CD4-positive, alpha-beta T cell treated with Interleukin-6 at 100 ng/mL for 8 hours (primary cell): ENCODE data around the gene HECTD3.
"Not testable (repeated sequence)": the region's sequence is repeated elsewhere in the genome, so short reads cannot be mapped to it uniquely, and the experiment has no call there.

Experiments used
- DNase-seq: peaks from one replicate; pipeline ENCODE4 v3.0.0-alpha.2; 2020; ENCODE audit warnings: mixed read lengths, low spot score

Gene HECTD3

DNA sequence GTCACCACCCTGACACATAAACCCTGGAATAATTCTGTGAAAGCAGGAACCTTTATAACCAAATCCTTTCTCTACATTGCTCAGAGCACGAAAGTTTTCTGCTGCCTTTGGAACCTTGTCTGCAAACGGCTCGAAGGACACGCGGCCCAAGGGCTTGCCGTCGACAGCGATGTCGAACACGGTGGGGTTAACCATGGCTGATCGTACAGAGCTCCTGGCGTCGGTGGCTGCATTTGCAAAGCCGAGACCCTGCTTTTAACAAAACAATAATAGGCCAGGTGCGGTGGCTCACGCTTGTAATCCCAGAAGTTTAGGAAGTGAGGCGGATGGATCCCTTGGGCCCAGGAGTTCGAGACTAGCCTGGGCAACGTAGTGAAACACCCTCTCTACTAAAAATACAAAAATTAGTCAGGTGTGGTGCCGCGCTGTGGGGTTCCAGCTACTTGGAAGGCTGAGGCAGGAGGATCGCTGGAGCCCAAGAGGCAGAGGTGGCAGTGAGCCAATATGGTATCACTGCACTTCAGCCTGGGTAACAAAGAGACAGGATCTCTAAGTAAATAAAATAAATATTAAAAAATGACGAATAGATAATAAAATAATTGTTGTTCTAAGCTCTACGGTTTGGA, 22.5 kb downstream of the HECTD3 start:
- no peak for DNase-seq

DNA sequence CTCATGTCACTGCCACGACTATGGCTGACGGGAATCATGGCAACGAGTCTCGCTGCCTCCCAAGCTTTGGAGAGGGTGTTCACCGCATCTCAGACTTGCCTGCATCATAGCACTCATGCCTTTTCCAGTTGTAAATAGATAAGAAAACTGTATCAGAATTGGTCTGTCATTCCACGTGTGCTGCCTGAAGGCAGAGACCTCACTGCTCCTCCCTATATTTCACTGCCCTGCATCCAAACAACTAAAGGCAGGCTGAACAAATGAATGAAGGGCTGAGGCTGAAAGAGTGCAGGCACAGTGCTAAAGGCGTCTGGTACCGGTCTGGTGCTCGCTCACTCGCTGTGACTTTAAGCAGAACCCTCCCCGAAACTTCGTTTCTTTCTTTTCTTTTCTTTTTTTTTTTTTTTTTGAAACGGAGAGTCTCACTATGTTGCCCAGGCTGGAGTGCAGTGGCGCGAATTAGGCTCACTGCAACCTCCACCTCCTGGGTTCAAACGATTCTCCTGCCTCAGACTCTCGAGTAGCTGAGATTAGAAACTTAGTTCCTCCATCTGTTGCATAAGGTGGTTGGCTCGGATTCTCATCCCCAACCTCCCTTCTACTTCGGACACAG, 25.3 kb downstream of the HECTD3 start:
- no peak for DNase-seq

DNA sequence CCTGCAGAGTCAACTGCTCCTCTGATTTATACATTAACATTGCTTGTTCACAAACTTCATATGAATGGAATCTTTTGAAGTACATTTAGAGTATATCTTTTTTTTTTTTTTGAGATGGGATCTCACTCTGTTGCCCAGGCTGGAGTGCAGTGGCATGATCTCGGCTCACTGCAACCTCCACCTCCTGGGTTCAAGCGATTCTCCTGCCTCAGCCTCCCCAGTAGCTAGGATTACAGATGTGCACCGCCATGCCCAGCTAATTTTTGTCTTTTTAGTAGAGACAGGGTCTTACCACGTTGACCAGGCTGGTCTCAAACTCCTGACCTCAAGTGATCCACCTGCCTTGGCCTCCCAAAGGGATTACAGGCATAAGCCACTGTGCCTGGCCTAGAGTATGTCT, 33.8 kb downstream of the HECTD3 start:
- not testable (repeated sequence) for DNase-seq

DNA sequence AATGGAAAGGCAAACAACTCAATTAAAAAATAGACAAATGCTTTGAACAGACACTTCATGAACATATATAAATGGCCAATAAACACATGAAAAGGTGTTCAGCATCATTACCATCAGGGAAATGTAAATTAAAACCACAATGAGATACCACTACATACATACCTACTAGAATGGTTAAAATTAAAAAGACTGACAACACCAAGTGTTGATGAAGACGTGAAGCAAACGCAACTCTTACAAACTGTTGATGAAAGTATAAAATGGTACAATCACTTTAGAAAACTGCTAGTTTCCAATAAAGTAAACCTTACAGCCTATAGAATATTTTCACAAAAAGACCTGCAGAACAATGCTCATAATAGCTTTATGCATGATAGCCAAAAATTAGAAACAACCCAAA, 34.9 kb downstream of the HECTD3 start:
- no peak for DNase-seq

DNA sequence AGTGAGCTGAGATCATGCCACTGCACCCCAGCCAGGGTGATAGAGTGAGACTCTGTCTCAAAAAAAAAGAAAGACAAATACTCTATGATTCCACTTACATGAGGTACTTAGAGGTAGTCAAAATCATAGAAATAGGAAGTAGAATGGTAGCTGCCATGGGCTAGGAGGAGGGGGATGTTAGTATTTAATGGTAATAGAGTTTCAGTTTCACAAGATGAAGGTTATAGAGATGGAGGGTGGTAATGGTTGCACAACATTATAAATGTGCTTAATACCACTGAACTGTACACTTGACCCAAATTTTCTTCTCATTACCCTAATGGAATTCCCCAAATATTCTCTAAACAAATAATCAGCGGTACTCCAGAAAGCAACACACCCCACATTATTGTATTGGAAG, 37.5 kb downstream of the HECTD3 start:
- DNase-seq: no peak

DNA sequence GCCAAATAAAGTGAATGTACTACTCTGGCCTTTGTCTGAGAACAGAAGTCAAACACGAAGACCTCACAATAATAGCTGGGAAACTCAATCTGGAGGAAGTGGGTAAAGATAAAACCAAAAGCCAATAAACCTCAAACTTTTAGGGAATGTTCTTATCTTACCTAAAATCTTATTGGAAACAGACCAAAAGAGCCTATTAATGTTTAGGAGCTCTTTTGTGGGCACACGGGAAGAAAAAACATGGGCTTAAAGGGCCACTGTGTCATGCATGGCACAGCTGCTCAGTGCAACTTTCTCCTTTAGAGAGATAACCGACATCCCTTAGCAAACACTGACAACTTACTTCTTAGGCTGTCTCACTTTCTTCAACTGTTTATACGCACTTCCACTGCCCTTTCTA, 40.8 kb downstream of the HECTD3 start:
- DNase-seq: no peak

DNA sequence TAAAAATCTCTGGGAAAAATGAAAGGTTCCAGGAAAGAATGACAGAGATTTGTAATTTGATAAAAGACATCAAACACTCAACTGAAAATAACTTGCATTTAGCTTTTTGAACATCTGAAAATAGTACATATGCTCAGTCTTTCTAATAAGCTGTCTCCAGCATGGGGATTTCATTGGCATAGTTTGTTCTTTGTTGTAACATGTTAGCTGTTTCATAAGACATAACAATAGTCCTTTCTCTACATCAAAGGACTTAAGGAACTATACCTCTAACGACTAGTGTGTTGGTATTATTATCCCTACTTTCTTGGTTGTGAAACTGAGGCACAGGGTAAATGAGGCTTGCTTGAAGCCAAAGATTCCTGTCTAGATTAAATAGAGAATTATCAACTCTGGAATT, 46.7 kb downstream of the HECTD3 start:
- DNase-seq: no peak

DNA sequence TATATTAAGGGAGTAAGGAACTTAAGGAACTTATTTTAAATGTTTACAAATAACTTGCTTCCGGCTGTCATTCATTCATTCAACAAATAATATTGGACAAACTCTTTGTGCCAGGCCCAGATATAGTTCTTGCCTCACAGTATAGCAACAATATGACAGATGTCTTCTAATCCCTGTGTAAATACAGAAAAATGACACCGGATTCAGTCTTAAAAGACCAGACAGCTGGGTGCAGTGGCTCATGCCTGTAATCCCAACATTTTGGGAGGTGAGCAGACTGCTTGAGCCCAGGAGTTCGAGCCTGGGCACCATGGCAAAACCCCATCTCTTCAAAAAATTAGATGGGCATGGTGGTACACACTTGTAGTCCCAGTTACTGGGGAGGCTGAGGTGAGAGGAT, 48.4 kb downstream of the HECTD3 start:
- DNase-seq: no peak

DNA sequence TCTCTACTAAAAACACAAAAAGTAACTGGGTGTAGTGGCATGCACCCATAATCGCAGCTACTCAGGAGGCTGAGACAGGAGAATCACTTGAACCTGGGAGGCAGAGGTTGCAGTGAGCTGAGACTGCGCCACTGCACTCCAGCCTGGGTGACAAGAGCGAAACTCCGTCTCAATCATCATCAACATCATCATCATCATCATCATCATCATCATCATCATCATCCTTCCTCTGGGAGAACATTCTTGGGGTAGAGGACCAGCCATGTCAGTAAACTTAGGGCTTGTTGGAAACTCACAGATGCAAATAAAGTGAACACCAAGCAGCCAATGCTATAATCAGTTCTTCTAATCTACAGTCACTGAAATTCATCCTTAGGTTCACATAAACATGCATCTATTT, 49.1 kb downstream of the HECTD3 start:
- DNase-seq: not testable (repeated sequence)

DNA sequence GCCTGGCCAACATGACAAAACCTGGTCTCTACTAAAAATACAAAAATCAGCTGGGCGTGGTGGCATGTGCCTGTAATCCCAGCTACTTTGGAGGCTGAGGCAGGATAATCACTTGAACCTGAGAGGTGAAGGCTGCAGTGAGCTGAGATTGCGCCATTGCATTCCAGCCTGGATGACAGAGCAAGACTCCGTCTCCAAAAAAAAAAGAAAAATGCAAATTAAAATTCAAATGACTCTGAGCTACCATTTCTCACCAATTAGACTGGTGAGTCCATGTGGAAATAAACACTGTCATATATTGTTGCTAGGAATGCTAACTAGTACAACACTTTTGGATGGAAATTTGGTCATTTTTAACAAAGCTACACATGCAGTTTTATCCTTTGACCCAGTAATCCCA, 53.6 kb downstream of the HECTD3 start:
- DNase-seq: not testable (repeated sequence)

DNA sequence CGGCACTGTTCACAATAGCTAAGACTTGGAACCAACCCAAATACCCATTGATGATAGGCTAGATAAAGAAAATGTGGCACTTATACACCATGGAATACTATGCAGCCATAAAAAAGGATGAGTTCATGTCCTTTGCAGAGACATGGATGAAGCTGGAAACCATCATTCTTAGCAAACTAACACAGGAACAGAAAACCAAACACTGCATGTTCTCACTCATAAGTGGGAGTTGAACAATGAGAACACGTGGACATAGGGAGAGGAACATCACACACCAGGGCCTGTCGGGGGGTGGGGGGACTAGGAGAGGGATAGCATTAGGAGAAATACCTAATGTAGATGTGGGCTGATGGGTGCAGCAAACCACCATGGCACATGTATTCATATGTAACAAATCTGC, 55.0 kb downstream of the HECTD3 start:
- DNase-seq: not testable (repeated sequence)
